Spleen (tissue), 11 donors: Measurements from ENCODE around the gene PLCD4. TPM values are rescaled to one million over a fixed set of nuclear protein-coding genes. Genes with fewer than 3 reads are reported as not detected.

ENCODE experiments used
- DNase-seq: peaks from one replicate; pipeline ENCODE4 v3.0.0-alpha.2; 2020
- H3K27ac ChIP-seq, 8 donors: fragments of 200-600 bp; sonication (generic) in 7 of 8; 1 replicate in 4 of 8; 2 replicates in 4 of 8; pipeline versions ENCODE4 v1.5.0 to v1.8.0; 2016 to 2021; ENCODE audit warnings: inconsistent platforms in 4 of 8, mild to moderate bottlenecking in 4 of 8, moderate library complexity in 1 of 8
- H3K27me3 ChIP-seq, 7 donors: fragments of 200-600 bp; sonication (generic) in 6 of 7; replicated peaks in 1 of 7; 1 replicate in 4 of 7; 2 replicates in 3 of 7; pipeline versions ENCODE4 v1.5.0 to v1.8.0; 2016 to 2021; ENCODE audit warnings: inconsistent platforms in 3 of 7, mild to moderate bottlenecking in 1 of 7
- H3K36me3 ChIP-seq, 6 donors: fragments of 200-600 bp; sonication (generic) in 5 of 6; 1 replicate in 4 of 6; 2 replicates in 2 of 6; pipeline versions ENCODE4 v1.5.0 to v1.8.0; 2016 to 2021; ENCODE audit warnings: inconsistent platforms in 2 of 6
- H3K4me1 ChIP-seq, 6 donors: fragments of 200-600 bp; sonication (generic) in 5 of 6; 1 replicate in 3 of 6; 2 replicates in 3 of 6; pipeline versions ENCODE4 v1.5.0 to v1.8.0; 2016 to 2021; ENCODE audit warnings: inconsistent platforms in 3 of 6
- H3K4me3 ChIP-seq, 8 donors: fragments of 200-600 bp; sonication (generic) in 7 of 8; 1 replicate in 4 of 8; 2 replicates in 4 of 8; pipeline versions ENCODE4 v1.5.0 to v1.8.0; 2016 to 2021; ENCODE audit warnings: inconsistent platforms in 4 of 8, mild to moderate bottlenecking in 4 of 8, moderate library complexity in 2 of 8
- H3K9me3 ChIP-seq, 8 donors: fragments of 200-600 bp; sonication (generic) in 7 of 8; 1 replicate in 4 of 8; 2 replicates in 4 of 8; pipeline versions ENCODE4 v1.5.0 to v1.8.0; 2016 to 2021; ENCODE audit warnings: inconsistent platforms in 4 of 8
- CTCF ChIP-seq, 11 experiments: fragments of 200-600 bp in 7 of 11; fragments of 450-650 bp in 4 of 11; sonication (generic) in 4 of 11; IDR thresholded peaks in 8 of 11; conservative IDR thresholded peaks in 3 of 11; 1 replicate in 7 of 11; 2 replicates in 4 of 11; pipeline versions ENCODE4 v1.4.0 to v1.8.0; 2016 to 2021; ENCODE audit warnings: antibody characterized with exemption in 11 of 11, inconsistent platforms in 4 of 11, mild to moderate bottlenecking in 1 of 11
- POLR2A ChIP-seq, 3 donors: fragments of 450-650 bp; IDR thresholded peaks; one replicate each; pipeline ENCODE4 v1.5.1; 2017; ENCODE audit warnings: antibody characterized with exemption in 3 of 3, mild to moderate bottlenecking in 1 of 3
- POLR2AphosphoS5 ChIP-seq, 3 donors: sonication (generic); formaldehyde crosslinking; IDR thresholded peaks; one replicate each; pipeline ENCODE4 v1.5.1; 2017; ENCODE audit warnings: antibody characterized with exemption in 3 of 3
- WGBS, 5 donors: extraction: QIAGEN DNeasy Blood & Tissue Kit in 3 of 5; methylation state at CpG; one replicate each; pipeline versions ENCODE4 v1.1.5 to v1.1.7; 2013 to 2018; 5-methylcytosine and 5-hydroxymethylcytosine counted together
- intact Hi-C: fragments of 100-400 bp; cut with DNase I; formaldehyde crosslinking; loops from one replicate; pipeline ENCODE4 v1.15.0; 2023; ENCODE audit warnings: low total_unique reads
- polyA plus RNA-seq, 3 donors: library from polyadenylated mRNA; stranded (reverse); fragments of 200-250 nt; gene quantifications; one replicate each; pipeline ENCODE4 v1.2.1, GENCODE V29; 2013
- total RNA-seq, 7 donors: library from RNA; depleted of rRNA in 3 of 7; stranded (reverse); fragments of >200 nt in 3 of 7; fragmentation: NEBNext Ultra II Directional in 4 of 7; extraction: Animal tissue kit (Norgen Biotek cat#: 25700) in 4 of 7; gene quantifications; one replicate each; pipeline versions ENCODE4 v1.1.0 to v1.2.1, GENCODE V29; 2016 to 2021
- donor health status: healthy with polysubstance abuse.
- donor health status: DM: no; HTN: no; CAD: no; lungs with moderate emphysema.
- donor health status: DM: no; HTN: no; CAD: no.
- donor health status: Bipolar disorder and iron deficiency.
- donor health status: healthy.
- donor health status: DM: no; HTN: no; CAD: no.
- donor health status: DM: yes; HTN: yes; CAD: no.

PLCD4 gene
- total and polyA plus RNA-seq, 10 donors: 0.13 to 0.92 (median 0.55) TPM

- no peak for TF ChIP-seq CTCF (IDR thresholded peaks at IDR 0.05 in 8 of 11, conservative IDR thresholded peaks at IDR 0.05 in 3 of 11)
- no peak for TF ChIP-seq POLR2A (IDR thresholded peaks at IDR 0.05)
- no peak for TF ChIP-seq POLR2AphosphoS5 (IDR thresholded peaks at IDR 0.05)
- 88 to 97% (median 89%) methylated on average over 3 to 10 of the region's 10 CpGs for WGBS, 5 donors
- no peak overlapping the region for H3K4me3 ChIP-seq
- H3K9me3 ChIP-seq: no peaks in the 10 kb centered on the region
- intact Hi-C loops: no loop called here
- no peak overlapping the region for H3K27ac ChIP-seq
- peaks cover 3 to 70% (median 64%) of the 10 kb centered on the region in 6 donors for H3K36me3 ChIP-seq
- H3K4me1 ChIP-seq: peaks cover 16 to 28% (median 20%) of the 10 kb centered on the region in 6 donors
- no peaks in the 10 kb centered on the region for H3K27me3 ChIP-seq
- DNase-seq: no peak
These were observed 55.1 kb downstream of the PLCD4 start for GRCh38 chr2:218662827-218663226.

DNA sequence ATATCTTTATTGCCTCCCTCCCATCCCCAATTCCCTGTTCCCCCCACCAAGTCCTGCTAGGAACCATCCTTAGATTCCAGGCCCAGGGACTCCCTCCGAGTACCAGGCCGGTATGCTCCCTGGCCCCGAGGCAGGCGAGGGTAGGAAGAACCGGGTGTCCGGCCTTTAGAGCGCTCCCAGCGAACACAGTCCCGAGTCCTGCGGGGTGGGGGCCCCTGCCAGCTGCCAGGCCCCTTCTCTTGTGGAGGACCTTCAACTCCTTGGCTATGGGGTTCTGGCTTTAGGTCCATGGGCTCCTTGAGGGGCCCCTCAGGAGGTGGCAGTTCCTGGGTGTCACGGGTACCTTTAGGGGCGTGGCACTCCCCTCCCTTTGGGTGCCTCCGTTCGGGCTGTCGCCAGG, 56.2 kb downstream of the PLCD4 start:
- Histone ChIP-seq H3K27me3 (no peaks in the 10 kb centered on the region), H3K4me1 (peaks cover 6 to 21% (median 11%) of the 10 kb centered on the region in 6 donors), H3K9me3 (no peaks in the 10 kb centered on the region), H3K4me3 (no peak overlapping the region), H3K27ac (no peak overlapping the region), H3K36me3 (peaks cover 3 to 77% (median 71%) of the 10 kb centered on the region in 6 donors)
- no peak for TF ChIP-seq CTCF (IDR thresholded peaks at IDR 0.05 in 8 of 11, conservative IDR thresholded peaks at IDR 0.05 in 3 of 11)
- TF ChIP-seq POLR2AphosphoS5 (IDR thresholded peaks at IDR 0.05): peak in 1 of 3 donors; percentile 38
- 91 to 96% (median 93%) methylated on average over 15 of the region's 15 CpGs for WGBS, 5 donors
- no peak for DNase-seq
- intact Hi-C loops: no loop called here

DNA sequence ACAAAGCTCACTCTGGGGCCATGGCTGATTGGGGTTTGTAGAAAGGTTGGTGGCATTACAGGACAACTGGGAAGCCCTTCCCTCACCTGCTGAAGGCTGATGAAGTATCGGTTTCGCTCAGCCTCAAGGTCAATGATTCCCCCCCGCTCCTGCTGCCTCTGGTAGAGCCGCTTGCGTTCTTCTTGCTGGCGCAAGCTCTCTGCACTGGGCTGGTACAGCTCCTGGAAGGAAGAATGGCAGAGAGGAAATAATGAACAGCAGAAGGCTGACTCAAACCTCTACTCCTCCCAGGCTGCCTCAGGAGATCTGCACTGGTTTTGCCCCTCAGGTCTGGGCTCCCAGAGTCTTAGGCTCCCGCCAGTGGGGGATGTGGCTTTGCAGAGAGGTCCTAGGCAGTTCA, 57.0 kb downstream of the PLCD4 start:
- no peak for DNase-seq
- Histone ChIP-seq H3K4me1 (peaks cover 6 to 25% (median 11%) of the 10 kb centered on the region in 6 donors), H3K36me3 (peaks cover 3 to 81% (median 71%) of the 10 kb centered on the region in 6 donors), H3K27me3 (no peaks in the 10 kb centered on the region), H3K27ac (no peak overlapping the region), H3K9me3 (no peaks in the 10 kb centered on the region), H3K4me3 (no peak overlapping the region)
- WGBS, 5 donors: 92 to 98% (median 96%) methylated on average over 7 of the region's 7 CpGs
- TF ChIP-seq POLR2AphosphoS5 (IDR thresholded peaks at IDR 0.05) (no peak), CTCF (IDR thresholded peaks at IDR 0.05 in 8 of 11, conservative IDR thresholded peaks at IDR 0.05 in 3 of 11) (no peak), POLR2A (IDR thresholded peaks at IDR 0.05) (no peak)
- intact Hi-C loops: no loop called here

DNA sequence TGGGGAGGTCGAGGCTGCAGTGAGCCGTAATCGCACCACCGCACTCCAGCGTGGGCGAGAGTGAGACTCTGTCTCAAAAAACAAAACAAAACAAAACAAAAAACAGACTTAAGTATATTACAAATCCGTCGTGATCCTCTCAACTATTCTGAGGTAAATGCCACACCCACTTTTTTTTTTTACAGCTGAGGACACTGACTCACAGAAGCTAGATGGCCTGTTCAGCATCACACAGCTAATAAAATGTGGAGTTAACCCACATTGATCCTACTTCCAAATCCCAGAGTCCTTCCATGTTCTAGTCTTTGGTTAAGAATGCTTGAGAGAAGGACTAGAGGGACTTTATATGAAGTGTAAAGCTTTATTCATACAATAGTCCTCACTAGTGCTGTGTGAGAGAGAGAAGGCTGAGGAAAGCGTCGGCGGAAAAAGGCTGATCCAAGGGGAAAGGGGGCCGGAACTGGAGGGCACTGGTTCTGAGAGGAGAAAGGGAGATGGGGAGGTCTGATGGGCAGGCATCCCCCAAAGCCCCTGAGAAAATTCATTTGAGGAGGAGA, 63.5 kb downstream of the PLCD4 start:
- intact Hi-C loops: no loop called here
- peak overlapping the region; percentile 59 to 94 (median 88) for H3K4me3 ChIP-seq
- 42 to 50% (median 48%) methylated on average over 12 of the region's 12 CpGs for WGBS, 5 donors
- no peak for DNase-seq
- H3K4me1 ChIP-seq: peaks cover 10 to 42% (median 22%) of the 10 kb centered on the region in 6 donors
- no peaks in the 10 kb centered on the region for H3K9me3 ChIP-seq
- H3K36me3 ChIP-seq: peaks cover 0 to 44% (median 24%) of the 10 kb centered on the region in 6 donors
- peak overlapping the region; percentile 64 to 86 (median 78) for H3K27ac ChIP-seq
- no peaks in the 10 kb centered on the region for H3K27me3 ChIP-seq
- TF ChIP-seq POLR2A (IDR thresholded peaks at IDR 0.05): no peak
- TF ChIP-seq CTCF (IDR thresholded peaks at IDR 0.05 in 8 of 11, conservative IDR thresholded peaks at IDR 0.05 in 3 of 11): no peak
- no peak for TF ChIP-seq POLR2AphosphoS5 (IDR thresholded peaks at IDR 0.05)
